ENCODE data around the gene PCK1.
A peak's percentile ranks its signal among the peaks of the same experiment; 100 is the strongest.

The PCK1 gene

GRCh38 chr20:57536771-57537724 lies 23.9 kb upstream of the PCK1 start:
- no peak overlapping the region for H3K9ac ChIP-seq (ENCODE audit: insufficient read length, low read depth)
- DNase-seq (ENCODE audit: low read depth, low spot score), result no peak
- no peak overlapping the region for H3K4me3 ChIP-seq (ENCODE audit: insufficient read length, low read depth)
- peaks cover 52% of the 10 kb centered on the region; the same call in 1 of the 2 replicates for H3K9me3 ChIP-seq (ENCODE audit: insufficient read depth, low read length)
- no peaks in the 10 kb centered on the region for H3K4me1 ChIP-seq (ENCODE audit: insufficient read depth, insufficient read length)
- TF ChIP-seq SUZ12 (IDR thresholded peaks at IDR 0.05; ENCODE audit: extremely low read depth, insufficient read depth, insufficient read length), result no peak
- TF ChIP-seq YY1 (IDR thresholded peaks at IDR 0.05; ENCODE audit: insufficient read depth, insufficient read length), result no peak
- TF ChIP-seq ZNF274 (IDR thresholded peaks at IDR 0.05; ENCODE audit: low read depth, low read length), result no peak
- no peaks in the 10 kb centered on the region for H3K36me3 ChIP-seq (ENCODE audit: insufficient read depth, insufficient read length, low read length)
- no peaks in the 10 kb centered on the region for H3K27me3 ChIP-seq (ENCODE audit: insufficient read depth, insufficient read length)

DNA sequence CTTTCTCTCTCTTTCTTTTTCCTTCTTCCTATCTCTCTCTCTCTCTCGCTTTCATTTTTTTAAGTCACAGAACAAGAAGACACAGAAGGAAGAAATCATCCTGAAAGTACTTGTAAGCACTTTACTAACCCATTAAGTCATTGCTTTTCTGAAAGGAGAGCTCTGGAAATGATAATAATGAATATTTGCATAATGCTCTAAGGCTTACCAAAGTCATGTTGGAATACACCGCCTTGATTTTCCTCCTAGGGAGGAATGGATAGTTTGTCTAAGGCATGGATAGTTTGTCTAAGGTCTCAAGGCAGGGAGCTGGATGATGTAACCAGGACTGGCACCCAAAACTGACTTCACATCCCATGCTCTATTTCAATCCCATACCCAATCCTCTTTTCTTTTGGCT lies 23.1 kb upstream of the PCK1 start:
- Histone ChIP-seq H3K36me3 (ENCODE audit: insufficient read depth, insufficient read length, low read length) (no peaks in the 10 kb centered on the region), H3K27me3 (ENCODE audit: insufficient read depth, insufficient read length) (no peaks in the 10 kb centered on the region), H3K9ac (ENCODE audit: insufficient read length, low read depth) (no peak overlapping the region), H3K9me3 (ENCODE audit: insufficient read depth, low read length) (peaks cover 52% of the 10 kb centered on the region; the same call in 1 of the 2 replicates), H3K4me1 (ENCODE audit: insufficient read depth, insufficient read length) (no peaks in the 10 kb centered on the region), H3K4me3 (ENCODE audit: insufficient read length, low read depth) (no peak overlapping the region)
- no peak for DNase-seq (ENCODE audit: low read depth, low spot score)
- TF ChIP-seq SUZ12 (IDR thresholded peaks at IDR 0.05; ENCODE audit: extremely low read depth, insufficient read depth, insufficient read length) (no peak), ZNF274 (IDR thresholded peaks at IDR 0.05; ENCODE audit: low read depth, low read length) (no peak), YY1 (IDR thresholded peaks at IDR 0.05; ENCODE audit: insufficient read depth, insufficient read length) (no peak)

DNA sequence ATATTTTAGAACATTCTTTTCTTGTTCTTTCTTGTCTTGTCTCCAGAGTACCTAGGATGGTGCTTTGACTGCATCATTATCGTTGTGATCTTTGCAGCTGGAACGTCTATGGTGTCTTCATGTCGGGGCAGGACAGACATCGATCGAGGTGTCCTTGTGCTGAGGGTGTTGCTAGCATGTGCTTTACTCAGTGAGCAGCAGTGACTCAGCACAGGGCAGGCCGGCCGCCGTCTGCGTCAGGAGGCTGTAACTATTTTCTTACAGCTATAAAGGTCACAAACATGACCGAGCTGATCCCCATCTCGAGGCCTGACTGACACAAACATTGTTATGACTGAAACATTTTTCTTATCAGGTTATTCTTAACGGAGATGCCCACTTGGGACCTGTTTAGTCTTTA lies 21.0 kb upstream of the PCK1 start:
- Histone ChIP-seq H3K27me3 (ENCODE audit: insufficient read depth, insufficient read length) (no peaks in the 10 kb centered on the region), H3K4me1 (ENCODE audit: insufficient read depth, insufficient read length) (no peaks in the 10 kb centered on the region), H3K9ac (ENCODE audit: insufficient read length, low read depth) (no peak overlapping the region), H3K9me3 (ENCODE audit: insufficient read depth, low read length) (peaks cover 41% of the 10 kb centered on the region; the same call in 1 of the 2 replicates), H3K36me3 (ENCODE audit: insufficient read depth, insufficient read length, low read length) (no peaks in the 10 kb centered on the region), H3K4me3 (ENCODE audit: insufficient read length, low read depth) (no peak overlapping the region)
- DNase-seq (ENCODE audit: low read depth, low spot score), result no peak
- TF ChIP-seq SUZ12 (IDR thresholded peaks at IDR 0.05; ENCODE audit: extremely low read depth, insufficient read depth, insufficient read length) (no peak), YY1 (IDR thresholded peaks at IDR 0.05; ENCODE audit: insufficient read depth, insufficient read length) (no peak), ZNF274 (IDR thresholded peaks at IDR 0.05; ENCODE audit: low read depth, low read length) (no peak)

DNA sequence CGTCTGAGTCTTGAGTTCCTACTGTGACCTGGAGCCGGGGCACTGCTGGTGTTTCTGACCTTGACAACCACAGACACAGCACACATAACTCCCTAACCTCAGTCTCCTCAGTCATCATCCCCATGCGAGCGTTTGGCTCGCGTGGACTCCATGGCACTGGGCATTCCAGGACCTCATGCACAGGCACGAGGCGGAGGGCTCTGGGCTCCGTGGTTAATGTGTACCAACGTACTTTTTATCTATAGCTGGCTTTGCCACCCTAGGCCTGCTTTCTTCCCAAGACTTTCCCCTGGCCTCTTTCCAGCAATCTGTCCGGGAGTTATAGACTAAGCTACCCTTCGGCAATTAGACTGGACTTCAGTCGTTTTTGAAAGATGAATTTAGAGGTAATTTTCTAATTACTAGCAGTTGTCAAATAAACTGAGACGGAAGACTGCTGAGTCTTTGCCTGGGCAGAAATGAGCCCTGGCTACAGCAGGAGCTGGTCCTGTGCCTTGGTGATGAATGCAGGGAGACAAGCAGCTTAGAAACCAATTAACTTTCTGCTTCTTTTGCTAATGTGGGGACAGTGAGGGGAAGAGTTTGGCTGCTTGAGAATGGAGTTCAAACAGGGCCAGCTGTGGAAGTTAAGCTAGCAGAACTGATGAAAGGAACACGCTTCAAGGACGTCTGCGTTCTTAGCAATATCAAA lies 19.9 kb upstream of the PCK1 start:
- DNase-seq (ENCODE audit: low read depth, low spot score), result peak; percentile 25
- TF ChIP-seq ZNF274 (IDR thresholded peaks at IDR 0.05; ENCODE audit: low read depth, low read length) (no peak), SUZ12 (IDR thresholded peaks at IDR 0.05; ENCODE audit: extremely low read depth, insufficient read depth, insufficient read length) (no peak), YY1 (IDR thresholded peaks at IDR 0.05; ENCODE audit: insufficient read depth, insufficient read length) (no peak)
- H3K27me3 ChIP-seq (ENCODE audit: insufficient read depth, insufficient read length), result no peaks in the 10 kb centered on the region

GRCh38 chr20:57543754-57544153 lies 17.2 kb upstream of the PCK1 start:
- no peaks in the 10 kb centered on the region for H3K36me3 ChIP-seq (ENCODE audit: insufficient read depth, insufficient read length, low read length)
- DNase-seq (ENCODE audit: low read depth, low spot score), result no peak
- TF ChIP-seq YY1 (IDR thresholded peaks at IDR 0.05; ENCODE audit: insufficient read depth, insufficient read length), result no peak
- no peak for TF ChIP-seq SUZ12 (IDR thresholded peaks at IDR 0.05; ENCODE audit: extremely low read depth, insufficient read depth, insufficient read length)
- TF ChIP-seq ZNF274 (IDR thresholded peaks at IDR 0.05; ENCODE audit: low read depth, low read length), result no peak
- no peaks in the 10 kb centered on the region for H3K4me1 ChIP-seq (ENCODE audit: insufficient read depth, insufficient read length)
- H3K9me3 ChIP-seq (ENCODE audit: insufficient read depth, low read length), result peaks cover 4% of the 10 kb centered on the region; the same call in 1 of the 2 replicates
- no peak overlapping the region for H3K9ac ChIP-seq (ENCODE audit: insufficient read length, low read depth)
- H3K27me3 ChIP-seq (ENCODE audit: insufficient read depth, insufficient read length), result no peaks in the 10 kb centered on the region
- no peak overlapping the region for H3K4me3 ChIP-seq (ENCODE audit: insufficient read length, low read depth)

More for the DNA sequence above, 19.9 kb upstream of the PCK1 start:
- H3K4me3 ChIP-seq (ENCODE audit: insufficient read length, low read depth), result no peak overlapping the region
- no peak overlapping the region for H3K9ac ChIP-seq (ENCODE audit: insufficient read length, low read depth)
- no peaks in the 10 kb centered on the region for H3K36me3 ChIP-seq (ENCODE audit: insufficient read depth, insufficient read length, low read length)
- no peaks in the 10 kb centered on the region for H3K4me1 ChIP-seq (ENCODE audit: insufficient read depth, insufficient read length)
- peaks cover 30% of the 10 kb centered on the region; the same call in 1 of the 2 replicates for H3K9me3 ChIP-seq (ENCODE audit: insufficient read depth, low read length)

DNA sequence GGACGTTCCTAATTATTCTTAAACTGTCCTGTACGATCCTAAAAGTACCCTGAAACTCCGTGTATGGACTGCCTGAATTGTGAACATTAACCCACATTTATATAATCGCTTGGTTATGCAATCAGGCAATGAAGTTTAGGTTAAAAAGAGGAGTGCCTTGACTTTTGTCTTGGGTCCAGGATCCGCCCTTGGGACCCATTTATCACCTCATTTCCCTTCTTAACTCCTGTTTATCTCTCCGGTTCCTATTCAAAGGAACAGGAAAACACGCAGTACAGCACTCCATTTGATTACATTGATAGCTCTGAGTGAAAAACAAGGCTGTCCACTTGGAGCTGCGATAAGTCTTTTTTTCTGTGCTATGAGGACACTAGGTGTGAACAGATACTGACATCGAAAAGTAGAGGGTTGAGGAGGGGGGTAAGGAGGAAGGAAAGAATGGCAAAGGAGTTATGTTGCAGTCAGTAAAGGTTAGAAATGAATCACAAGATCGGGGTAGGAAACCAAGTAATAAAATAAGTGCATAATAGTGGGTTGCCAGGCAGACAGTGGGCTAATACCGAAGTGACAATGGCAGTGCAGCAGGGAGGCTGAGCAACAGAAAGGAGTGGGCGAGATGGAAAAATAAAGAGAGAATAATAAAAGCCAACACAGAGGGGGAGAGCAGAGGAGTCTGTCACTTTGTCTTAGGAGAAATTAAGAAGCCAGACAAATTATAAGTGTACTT lies 15.9 kb upstream of the PCK1 start:
- Histone ChIP-seq H3K36me3 (ENCODE audit: insufficient read depth, insufficient read length, low read length) (no peaks in the 10 kb centered on the region), H3K4me3 (ENCODE audit: insufficient read length, low read depth) (no peak overlapping the region), H3K9me3 (ENCODE audit: insufficient read depth, low read length) (no peaks in the 10 kb centered on the region), H3K27me3 (ENCODE audit: insufficient read depth, insufficient read length) (no peaks in the 10 kb centered on the region), H3K9ac (ENCODE audit: insufficient read length, low read depth) (no peak overlapping the region), H3K4me1 (ENCODE audit: insufficient read depth, insufficient read length) (no peaks in the 10 kb centered on the region)
- TF ChIP-seq SUZ12 (IDR thresholded peaks at IDR 0.05; ENCODE audit: extremely low read depth, insufficient read depth, insufficient read length) (no peak), ZNF274 (IDR thresholded peaks at IDR 0.05; ENCODE audit: low read depth, low read length) (no peak), YY1 (IDR thresholded peaks at IDR 0.05; ENCODE audit: insufficient read depth, insufficient read length) (no peak)
- no peak for DNase-seq (ENCODE audit: low read depth, low spot score)
